ENCODE data around the gene RASA3.

Gene RASA3

GRCh38 chr13:114012921-114013320 lies 119.5 kb downstream of the RASA3 start:
- TF ChIP-seq CTCF (IDR thresholded peaks at IDR 0.05; ENCODE audit: low read depth, low read length) = no peak
- DNase-seq (ENCODE audit: extremely low read depth, low read depth) = no peak

GRCh38 chr13:114012141-114012540 lies 120.3 kb downstream of the RASA3 start:
- TF ChIP-seq CTCF (IDR thresholded peaks at IDR 0.05; ENCODE audit: low read depth, low read length) = no peak

GRCh38 chr13:114011226-114011625 lies 121.2 kb downstream of the RASA3 start:
- TF ChIP-seq CTCF (IDR thresholded peaks at IDR 0.05; ENCODE audit: low read depth, low read length) = no peak
- DNase-seq (ENCODE audit: extremely low read depth, low read depth) = no peak

More at GRCh38 chr13:114012141-114012540, 120.3 kb downstream of the RASA3 start:
- no peak for DNase-seq (ENCODE audit: extremely low read depth, low read depth)

GRCh38 chr13:114010401-114011101 lies 121.9 kb downstream of the RASA3 start:
- DNase-seq (ENCODE audit: extremely low read depth, low read depth) = no peak
- no peak for TF ChIP-seq CTCF (IDR thresholded peaks at IDR 0.05; ENCODE audit: low read depth, low read length)

- no peak for TF ChIP-seq CTCF (IDR thresholded peaks at IDR 0.05; ENCODE audit: low read depth, low read length)
- DNase-seq (ENCODE audit: extremely low read depth, low read depth) = no peak
Observed at GRCh38 chr13:114009590-114010400, 122.6 kb downstream of the RASA3 start.

- no peak for DNase-seq (ENCODE audit: extremely low read depth, low read depth)
- no peak for TF ChIP-seq CTCF (IDR thresholded peaks at IDR 0.05; ENCODE audit: low read depth, low read length)
Observed at GRCh38 chr13:114008964-114009589, 123.3 kb downstream of the RASA3 start.

- TF ChIP-seq CTCF (IDR thresholded peaks at IDR 0.05; ENCODE audit: low read depth, low read length) = no peak
- no peak for DNase-seq (ENCODE audit: extremely low read depth, low read depth)
Observed at GRCh38 chr13:114007566-114007965, 124.9 kb downstream of the RASA3 start.

Measured in AG09319 (cell line).